GM23248 (cell line): Measurements from ENCODE around the gene FH.

Experiments used
- EZH2 ChIP-seq: fragments of 200-600 bp; sonication (generic); IDR thresholded peaks from 2 replicates; pipeline ENCODE4 v1.6.1; 2018; ENCODE audit warnings: antibody characterized with exemption, mild to moderate bottlenecking; ENCODE audit not compliant: insufficient read depth, poor library complexity, severe bottlenecking
- EZH2phosphoT487 ChIP-seq: fragments of 200-600 bp; sonication (generic); IDR thresholded peaks from 2 replicates; pipeline ENCODE4 v1.6.1; 2018; ENCODE audit warnings: antibody characterized with exemption, moderate library complexity, mild to moderate bottlenecking, low read depth; ENCODE audit not compliant: insufficient read depth

DNA sequence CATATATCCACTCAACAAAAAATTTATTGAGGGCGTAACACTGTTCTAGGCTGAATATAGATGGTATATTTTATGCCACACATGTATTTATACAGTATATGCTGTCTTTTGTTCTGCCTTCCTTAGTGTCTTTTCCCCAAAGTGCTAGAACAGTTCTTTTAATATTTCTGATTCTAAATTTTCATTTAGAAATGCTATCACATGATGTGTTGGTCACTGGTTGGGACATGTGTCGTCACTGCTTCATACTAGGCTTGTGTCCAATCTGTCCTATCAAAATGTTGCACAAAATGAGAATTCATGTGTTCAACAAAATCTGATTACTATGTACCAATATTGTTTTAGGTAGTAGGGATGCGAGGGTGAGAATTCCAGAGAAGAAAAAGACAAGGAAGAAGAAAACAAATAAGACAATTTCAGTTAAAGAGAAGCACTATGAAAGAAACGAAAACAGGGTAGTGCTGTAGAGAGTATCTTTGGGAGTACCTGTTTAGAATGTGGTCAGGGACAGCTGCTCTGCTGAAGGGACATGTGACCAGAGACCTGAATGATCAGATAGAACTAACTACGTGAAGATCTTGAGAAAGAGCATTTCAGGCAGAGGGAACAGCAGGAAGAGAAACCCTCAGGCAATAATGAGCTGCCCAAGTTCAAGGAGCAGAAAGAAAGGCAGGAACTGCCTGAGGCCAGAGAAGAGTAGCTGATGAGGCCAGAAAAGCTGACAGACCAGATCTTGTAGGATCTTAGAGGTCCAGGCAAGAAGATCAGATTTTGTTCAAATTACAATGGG, 14.0 kb upstream of the FH start:
- no peak for TF ChIP-seq EZH2
- TF ChIP-seq EZH2phosphoT487: no peak
